NCI-H2227 (cell line): ENCODE results near the gene CNOT2.
A peak's percentile ranks its signal among the peaks of the same experiment; 100 is the strongest.
"Not testable (repeated sequence)": the region's sequence is repeated elsewhere in the genome, so short reads cannot be mapped to it uniquely, and the experiment has no call there.

Source experiments
- DNase-seq: peaks from one replicate; lab custom pipeline; 2025; ENCODE audit not compliant: unreplicated experiment; lab: John Stamatoyannopoulos, UW

Gene CNOT2

GRCh38 chr12:70364695-70365397 is 121.6 kb downstream of the CNOT2 start:
- peak; percentile 10 for DNase-seq

- DNase-seq = no peak
These were observed 122.1 kb downstream of the CNOT2 start for GRCh38 chr12:70365398-70365647.

GRCh38 chr12:70365648-70366518 is 122.7 kb downstream of the CNOT2 start, which contains the start of gene KCNMB4:
Gene KCNMB4, plus strand, starts transcription at chr12:70366290. Its CDS starts 445 bp downstream, at chr12:70366735.
- DNase-seq = peak; percentile 93

GRCh38 chr12:70366581-70367257 is 123.5 kb downstream of the CNOT2 start:
- DNase-seq = peak; percentile 79

- peak; percentile 19 for DNase-seq
These were observed 124.3 kb downstream of the CNOT2 start for GRCh38 chr12:70367258-70368141.

- DNase-seq = no peak
These were observed 129.6 kb downstream of the CNOT2 start for GRCh38 chr12:70372881-70373280.

- no peak for DNase-seq
These were observed 136.6 kb downstream of the CNOT2 start for GRCh38 chr12:70379846-70380245.

- no peak for DNase-seq
These were observed 140.3 kb downstream of the CNOT2 start for GRCh38 chr12:70383484-70383883.

GRCh38 chr12:70383886-70384285 is 140.7 kb downstream of the CNOT2 start:
- DNase-seq = no peak

- DNase-seq = no peak
These were observed 143.5 kb downstream of the CNOT2 start for GRCh38 chr12:70386771-70387170.

GRCh38 chr12:70389678-70390077 is 146.4 kb downstream of the CNOT2 start:
- DNase-seq = no peak

GRCh38 chr12:70392631-70393030 is 149.4 kb downstream of the CNOT2 start:
- not testable (repeated sequence) for DNase-seq

- no peak for DNase-seq
These were observed 150.7 kb downstream of the CNOT2 start for GRCh38 chr12:70393787-70394499.

- no peak for DNase-seq
These were observed 154.8 kb downstream of the CNOT2 start for GRCh38 chr12:70398002-70398401.

GRCh38 chr12:70398862-70399261 is 155.6 kb downstream of the CNOT2 start:
- no peak for DNase-seq

GRCh38 chr12:70399311-70399710 is 156.1 kb downstream of the CNOT2 start:
- DNase-seq = no peak

GRCh38 chr12:70400124-70400523 is 156.9 kb downstream of the CNOT2 start:
- DNase-seq = no peak

GRCh38 chr12:70402597-70402996 is 159.4 kb downstream of the CNOT2 start:
- no peak for DNase-seq

GRCh38 chr12:70403826-70404225 is 160.6 kb downstream of the CNOT2 start:
- DNase-seq = no peak
